Activated CD4-positive, CD25-positive, alpha-beta regulatory T cell treated with anti-CD3 and anti-CD28 coated beads, Interleukin-2, amount 50 U/mL, for 24 hours (primary cell): ENCODE measurements around the gene SLC9A3.
A peak's percentile ranks its signal among the peaks of the same experiment; 100 is the strongest.
"Not testable (repeated sequence)": the region's sequence is repeated elsewhere in the genome, so short reads cannot be mapped to it uniquely, and the experiment has no call there.

Source experiments
- ATAC-seq, 2 donors: fragments of 150-1000 bp; cut with Tn5 transposase; one replicate each; pipeline ENCODE4 v1.10.0; 2021; ENCODE audit warnings: mild to moderate bottlenecking in 1 of 2, moderate library complexity in 1 of 2

SLC9A3 gene

DNA sequence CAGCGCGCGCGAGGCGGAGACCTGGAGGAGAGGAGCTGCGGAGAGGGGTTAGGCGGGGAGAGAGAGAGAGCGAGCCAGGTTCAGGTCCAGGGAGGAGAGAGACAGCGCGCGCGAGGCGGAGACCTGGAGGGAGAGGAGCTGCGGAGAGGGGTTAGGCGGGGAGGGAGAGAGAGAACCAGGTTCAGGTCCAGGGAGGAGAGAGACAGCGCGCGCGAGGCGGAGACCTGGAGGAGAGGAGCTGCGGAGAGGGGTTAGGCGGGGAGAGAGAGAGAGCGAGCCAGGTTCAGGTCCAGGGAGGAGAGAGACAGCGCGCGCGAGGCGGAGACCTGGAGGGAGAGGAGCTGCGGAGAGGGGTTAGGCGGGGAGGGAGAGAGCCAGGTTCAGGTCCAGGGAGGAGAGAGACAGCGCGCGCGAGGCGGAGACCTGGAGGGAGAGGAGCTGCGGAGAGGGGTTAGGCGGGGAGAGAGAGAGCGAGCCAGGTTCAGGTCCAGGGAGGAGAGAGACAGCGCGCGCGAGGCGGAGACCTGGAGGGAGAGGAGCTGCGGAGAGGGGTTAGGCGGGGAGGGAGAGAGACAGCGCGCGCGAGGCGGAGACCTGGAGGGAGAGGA is 49.9 kb downstream of the SLC9A3 start:
- not testable (repeated sequence) for ATAC-seq

DNA sequence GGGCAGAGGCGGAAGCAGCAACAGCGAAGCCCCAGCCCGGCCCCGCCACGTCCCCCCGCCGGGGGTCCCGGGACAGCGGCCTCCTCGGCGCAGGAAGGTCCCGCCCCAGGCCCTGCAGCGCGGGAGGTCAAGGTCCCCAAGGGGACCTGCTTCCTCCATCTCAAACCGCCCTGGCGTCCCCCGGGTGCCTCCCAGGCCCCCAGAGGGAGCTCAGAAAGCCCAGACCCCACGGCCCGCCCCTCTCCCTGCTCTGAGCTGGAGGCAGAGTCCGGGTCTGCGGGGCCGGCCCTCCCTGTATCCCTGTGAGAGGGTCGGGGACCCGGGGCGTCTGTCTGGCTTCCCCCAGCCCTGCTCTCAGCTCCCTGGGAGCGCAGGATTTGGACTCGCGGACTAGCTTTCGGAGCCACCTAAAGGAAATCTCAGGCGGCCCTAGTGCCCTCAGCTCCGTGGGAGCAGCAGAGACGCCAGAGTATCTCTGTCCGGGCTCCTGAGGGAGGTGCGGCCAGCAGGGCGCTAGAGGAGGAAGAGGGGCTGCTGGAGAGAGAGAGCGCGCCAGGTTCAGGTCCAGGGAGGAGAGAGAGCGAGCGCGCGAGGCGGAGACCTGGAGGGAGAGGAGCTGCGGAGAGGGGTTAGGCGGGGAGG is 50.6 kb downstream of the SLC9A3 start:
- ATAC-seq, result peak in 1 of 2 donors; percentile 12

DNA sequence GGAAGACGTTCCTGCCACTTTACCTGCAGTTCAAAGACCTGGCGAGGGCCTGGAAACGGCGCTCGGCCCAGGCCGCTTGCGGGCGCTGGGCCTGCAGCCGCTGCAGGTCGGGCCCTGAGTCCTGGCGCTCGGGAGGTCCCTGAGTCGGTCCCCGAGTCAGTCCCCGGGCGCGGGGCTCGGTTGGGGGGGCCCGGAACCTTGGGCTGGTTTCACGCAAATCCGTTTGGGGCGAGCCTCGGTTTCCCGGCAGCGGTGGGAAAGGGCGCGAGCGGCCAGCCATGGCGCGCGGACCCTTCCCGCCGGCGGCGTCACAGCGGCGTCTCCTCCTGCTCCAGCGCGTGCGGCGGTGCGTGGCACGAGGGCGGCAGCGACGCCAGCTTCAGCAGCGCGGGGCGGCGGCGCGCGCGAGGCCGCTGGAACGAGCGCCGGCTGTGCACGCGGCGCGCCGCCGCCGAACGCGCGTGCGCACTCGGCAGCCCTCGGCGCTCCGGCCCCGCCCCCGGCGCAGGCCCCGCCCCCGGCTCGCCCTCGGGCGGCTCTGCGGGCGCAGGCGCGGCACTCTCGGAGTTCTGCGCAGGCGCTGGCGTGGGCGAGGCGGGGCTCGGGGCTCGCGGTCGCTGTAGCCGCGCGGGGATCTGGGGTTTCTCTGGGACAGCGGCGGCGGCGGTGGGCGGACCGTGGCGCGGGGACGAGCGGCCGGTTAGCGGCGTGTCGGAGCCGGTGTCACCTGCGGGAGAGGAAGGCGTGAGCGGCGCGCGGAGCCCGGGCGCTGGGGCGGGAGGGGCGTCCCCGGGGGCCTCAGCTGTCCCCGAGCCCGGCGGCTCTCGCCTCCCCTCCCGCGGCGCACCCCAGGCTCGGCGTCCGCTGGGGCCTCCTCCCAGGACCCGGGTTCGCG is 51.3 kb downstream of the SLC9A3 start:
- ATAC-seq, result peak; percentile 83 to 85

DNA sequence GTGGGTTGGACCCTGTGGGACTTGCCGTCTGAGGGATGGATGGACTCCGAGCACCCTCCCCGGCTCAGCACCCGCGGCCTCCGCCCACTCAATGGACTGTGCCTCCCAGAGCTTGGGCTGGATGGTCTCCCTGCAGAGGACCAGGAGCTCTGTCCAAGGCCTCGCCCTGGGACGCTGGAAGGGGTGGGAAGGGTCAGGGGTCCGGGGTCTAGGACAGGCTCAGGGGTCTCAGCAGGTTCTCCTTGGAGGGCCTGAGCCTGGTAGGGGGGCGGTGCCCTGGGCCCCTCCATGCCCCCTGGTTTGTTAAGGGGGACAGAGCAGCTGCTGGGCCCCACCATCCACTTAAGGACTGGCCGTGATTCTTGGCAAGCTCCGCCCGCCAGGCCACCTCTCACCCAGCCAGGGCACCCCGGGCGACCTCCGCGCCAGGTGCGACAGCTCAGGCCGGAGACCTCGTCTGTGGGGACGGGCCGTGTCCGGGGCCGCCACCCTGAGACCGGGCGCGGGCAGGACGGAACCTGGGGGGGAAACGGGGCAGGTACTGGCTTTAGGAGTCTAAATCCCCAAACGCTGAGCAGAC is 52.1 kb downstream of the SLC9A3 start:
- ATAC-seq, result peak; percentile 4 to 5

DNA sequence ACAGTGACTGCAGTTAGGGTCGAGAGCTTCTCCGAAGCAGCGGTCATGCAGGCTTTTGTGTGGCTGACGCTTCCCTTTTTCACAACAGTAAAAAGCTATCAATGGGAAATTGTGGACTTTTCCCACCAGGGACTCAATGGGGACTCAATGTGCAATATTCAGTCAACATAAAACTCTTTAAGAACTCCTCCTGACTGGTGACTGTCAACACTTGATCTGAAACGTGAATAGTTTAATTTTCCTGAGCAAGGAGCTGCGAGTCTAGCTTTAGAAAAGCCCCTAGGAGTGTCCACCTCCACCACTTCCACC is 52.5 kb downstream of the SLC9A3 start:
- no peak for ATAC-seq

DNA sequence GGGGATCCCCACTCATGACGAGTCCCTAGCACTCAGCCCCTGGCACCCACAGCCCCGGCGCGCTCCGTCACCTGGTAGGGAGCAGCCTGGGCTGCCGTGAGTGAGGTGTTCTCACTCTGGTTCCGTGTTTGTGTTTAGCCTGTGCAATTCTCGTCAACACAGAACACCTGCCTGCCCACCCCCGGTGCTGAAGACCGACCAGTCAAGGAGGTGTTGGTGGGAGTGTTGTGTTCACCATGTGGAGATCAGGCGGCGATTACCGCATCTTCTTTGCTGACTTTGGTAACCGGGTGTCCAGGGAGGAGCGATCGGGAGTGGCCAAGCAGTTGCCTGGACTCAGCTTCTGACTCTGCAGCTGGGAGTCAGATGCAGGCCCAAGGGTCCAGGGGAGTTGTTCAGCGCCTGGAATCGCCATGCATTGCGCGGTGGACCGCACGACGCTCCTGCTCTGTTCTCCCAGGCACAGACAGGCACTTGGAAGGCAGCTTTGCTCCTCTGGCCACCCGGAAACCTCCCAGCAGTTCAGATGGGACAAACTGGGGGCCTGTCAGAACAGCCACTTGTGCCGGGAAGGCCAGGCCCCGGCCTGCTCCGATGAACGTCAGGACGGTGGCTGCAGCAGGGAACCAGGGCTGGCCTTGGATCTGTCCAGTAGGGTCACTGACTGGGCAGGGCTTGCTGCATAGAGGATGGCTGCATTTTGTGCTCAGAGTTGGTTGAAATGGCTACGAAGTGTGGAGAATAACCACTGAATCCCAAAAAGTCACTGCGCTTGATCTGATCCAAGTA is 53.1 kb downstream of the SLC9A3 start:
- no peak for ATAC-seq

DNA sequence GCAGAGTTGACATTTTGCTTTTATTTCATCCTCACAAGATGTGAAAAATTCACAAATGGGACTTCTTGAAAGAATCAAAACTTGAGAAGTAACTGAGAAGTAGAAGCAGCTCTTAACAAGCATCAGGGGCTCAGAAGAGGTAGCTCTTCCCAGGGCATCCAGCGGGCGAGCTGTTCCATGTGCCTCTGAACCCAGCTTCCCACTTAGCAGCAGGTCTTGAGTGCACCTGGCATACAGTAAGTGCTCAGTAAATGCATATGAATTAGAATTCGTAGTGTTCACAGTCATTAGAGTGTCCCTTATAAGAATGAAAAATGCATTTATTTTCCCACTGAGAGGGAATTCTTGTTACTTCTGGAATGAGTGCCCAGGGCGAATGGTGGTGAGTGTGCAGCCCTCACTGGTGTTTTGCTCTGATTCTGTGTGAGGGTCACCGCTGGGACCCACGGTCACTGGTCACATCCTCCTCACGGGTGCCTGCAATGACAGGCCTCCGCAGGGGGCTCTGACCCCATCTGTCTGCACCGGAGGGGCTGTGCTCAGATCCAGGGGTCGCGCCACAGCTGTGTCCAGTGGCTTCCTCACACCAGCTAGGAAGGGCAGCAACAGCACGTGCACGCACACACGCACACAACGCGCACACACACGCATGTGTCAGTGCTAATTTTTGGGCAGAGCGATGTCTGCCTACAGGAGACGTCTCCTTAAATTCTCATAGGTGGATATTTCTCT is 54.3 kb downstream of the SLC9A3 start:
- no peak for ATAC-seq

DNA sequence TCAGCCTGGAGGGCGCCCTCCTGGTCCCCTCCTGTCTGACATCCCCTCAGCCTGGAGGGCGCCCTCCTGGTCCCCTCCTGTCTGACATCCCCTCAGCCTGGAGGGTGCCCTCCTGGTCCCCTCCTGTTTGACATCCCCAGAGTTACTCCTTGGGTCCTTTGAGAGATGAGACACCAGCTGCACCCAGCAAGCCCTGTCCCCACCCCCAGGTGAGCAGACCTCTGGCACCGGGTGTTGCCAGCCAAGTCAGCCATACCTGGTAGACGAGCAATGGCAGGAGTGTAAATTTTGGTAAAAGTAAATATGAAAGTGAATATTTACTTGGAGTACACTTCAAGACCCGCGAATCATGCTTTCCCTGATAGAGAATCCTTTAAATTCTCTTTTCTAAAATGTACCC is 55.8 kb downstream of the SLC9A3 start:
- no peak for ATAC-seq

DNA sequence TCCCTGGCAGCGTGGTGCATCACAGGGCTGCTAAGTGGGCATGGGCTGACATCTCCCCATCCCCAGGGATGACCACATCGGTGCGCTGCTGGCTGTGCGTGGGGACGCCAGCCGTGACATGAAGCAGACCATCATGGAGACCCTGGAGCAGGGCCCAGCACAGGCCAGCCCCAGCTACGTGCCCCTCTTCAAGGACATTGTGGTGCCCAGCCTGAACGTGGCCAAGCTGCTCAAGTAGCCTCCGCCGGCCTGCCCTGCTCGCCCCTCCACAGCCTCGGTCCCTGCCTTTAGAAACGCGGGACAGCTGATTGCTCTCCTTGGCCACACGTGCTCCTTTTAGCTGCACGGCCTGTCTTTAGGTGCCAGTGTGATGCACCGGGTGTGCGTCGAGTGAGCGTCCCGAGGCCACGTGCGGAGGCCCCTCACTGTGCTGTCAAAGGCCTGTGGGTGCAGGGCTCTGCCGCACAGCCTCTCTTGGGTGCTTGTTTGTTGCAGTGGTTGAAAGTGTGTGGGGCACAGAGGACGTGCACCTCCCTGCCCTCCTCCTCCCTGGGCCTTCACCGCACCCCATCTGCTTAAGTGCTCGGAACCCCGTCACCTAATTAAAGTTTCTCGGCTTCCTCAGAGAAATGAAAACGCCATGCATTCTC is 57.5 kb downstream of the SLC9A3 start:
- no peak for ATAC-seq

DNA sequence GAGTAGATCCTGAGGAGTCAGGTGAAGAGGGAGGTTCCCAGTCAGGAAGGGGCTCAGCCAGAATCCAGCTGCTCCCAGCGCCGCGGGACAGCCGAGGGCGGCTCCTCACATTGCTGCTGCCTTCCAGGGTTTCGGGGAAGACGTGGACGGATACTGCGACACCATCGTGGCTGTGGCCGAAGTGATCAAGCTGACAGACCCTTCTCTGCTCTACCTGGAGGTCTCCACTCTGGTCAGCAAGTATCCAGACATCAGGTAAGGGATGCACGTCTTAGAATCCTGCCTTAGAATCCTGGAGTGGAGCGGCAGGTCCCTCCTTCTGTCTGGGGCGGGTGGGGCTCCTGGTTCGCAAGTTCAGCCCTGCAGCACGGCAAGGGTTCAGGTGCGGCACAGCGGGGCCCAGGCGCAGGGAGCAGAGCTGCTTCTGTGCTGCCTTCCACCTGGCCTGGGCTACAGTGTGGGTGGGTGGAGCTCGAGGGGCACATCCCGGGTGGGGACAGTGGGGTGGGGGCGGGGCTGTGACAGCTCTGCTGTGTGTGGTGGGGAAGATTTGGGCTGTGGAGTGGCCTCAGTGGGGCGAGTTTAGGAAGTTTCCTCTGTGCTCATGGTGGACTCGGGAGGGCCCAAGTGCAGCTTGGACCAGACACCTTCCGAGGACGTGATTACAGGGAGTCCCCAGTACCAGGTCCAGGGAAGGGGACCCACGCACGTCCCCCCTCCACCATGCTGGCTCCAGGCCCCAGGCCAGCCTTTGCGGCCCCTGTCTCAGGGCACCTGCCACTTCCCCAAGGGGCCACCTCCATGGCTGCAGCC is 58.5 kb downstream of the SLC9A3 start:
- ATAC-seq, result no peak

DNA sequence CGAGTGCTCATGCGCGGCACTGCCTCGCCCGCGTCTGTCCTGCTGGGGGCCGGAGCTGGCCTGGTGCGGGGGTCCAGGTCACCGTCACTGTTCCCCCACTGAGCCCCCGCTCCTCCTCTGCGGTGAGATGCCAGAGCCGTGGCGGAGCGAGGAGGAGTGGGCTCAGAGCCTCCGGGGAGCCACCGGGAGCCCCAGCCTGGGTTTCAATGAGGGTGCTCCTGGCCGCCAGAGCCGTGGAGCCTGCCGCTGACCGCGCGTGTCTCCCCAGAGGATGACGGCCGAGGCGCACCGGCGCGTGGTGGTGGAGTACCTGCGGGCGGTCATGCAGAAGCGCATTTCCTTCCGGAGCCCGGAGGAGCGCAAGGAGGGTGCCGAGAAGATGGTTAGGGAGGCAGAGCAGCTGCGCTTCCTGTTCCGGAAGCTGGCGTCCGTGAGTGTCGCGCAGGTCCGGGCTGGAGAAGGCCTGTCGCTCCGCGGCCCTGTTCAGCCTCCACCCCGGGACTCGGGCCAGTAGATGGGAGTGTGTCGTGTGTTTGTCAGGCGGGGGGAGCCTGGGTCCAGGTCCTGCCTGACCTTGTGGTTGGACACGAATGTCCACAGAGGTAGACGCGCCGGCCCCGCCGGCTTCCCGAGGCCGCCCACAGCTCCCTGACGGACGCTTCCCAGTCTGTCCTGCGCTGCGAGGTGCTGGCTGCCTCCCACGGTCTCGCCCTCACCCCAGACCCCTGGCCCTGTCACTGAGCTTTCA is 59.2 kb downstream of the SLC9A3 start:
- ATAC-seq, result no peak

DNA sequence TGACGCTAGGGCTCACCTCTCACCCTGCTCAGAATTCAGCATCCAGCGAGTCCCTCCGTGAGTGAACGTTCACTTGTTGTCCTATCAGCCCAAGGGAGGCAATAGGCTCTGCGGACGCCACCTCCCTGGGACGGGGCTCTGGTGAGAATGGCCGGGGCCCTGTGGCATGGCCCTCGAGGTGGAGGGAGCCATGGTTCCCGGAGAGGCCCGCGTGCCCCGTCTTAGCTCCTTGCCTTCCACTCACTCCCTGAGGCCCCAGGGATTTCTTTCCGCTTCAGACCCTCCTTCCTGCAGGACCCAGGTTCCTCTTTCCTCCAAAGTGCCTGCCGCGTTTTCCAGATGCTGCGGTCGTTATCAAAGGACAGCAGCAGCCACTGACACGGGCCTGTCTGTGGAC is 59.8 kb downstream of the SLC9A3 start:
- no peak for ATAC-seq

DNA sequence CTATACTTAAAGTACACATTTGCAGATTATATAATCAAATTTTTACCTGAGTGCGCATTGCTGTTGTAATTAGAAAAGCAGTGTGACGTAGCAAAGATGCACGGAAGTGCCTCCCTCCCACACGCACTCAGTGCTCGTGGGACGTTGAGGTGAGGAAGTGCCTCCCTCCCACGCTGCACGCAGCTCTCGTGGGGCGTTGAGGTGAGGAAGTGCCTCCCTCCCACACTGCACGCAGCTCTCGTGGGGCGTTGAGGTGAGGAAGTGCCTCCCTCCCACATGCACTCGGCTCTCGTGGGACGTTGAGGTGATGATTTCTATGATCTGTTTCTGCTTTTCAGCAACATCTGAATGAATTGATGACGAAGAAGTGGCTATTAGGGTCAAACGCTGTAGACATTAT is 60.3 kb downstream of the SLC9A3 start:
- peak; percentile 62 to 65 for ATAC-seq

DNA sequence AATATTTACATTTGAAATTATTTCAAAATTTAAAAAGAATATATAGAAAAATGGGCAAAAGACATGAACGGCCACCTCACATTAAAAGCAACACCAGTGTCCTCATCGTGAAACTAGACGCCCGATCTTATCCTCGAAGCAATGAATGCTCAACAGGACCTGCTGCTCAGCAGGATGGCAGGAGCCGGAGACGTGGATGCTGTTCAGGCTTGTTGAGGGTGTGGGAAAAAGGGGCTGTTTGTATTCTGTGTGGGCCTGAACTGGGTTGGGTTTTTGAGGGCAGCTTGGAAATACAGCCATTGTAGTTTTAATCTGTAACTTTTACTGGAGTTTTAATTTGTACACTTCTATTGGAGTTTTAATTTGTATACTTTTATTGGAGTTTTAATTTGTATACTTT is 60.9 kb downstream of the SLC9A3 start:
- no peak for ATAC-seq

DNA sequence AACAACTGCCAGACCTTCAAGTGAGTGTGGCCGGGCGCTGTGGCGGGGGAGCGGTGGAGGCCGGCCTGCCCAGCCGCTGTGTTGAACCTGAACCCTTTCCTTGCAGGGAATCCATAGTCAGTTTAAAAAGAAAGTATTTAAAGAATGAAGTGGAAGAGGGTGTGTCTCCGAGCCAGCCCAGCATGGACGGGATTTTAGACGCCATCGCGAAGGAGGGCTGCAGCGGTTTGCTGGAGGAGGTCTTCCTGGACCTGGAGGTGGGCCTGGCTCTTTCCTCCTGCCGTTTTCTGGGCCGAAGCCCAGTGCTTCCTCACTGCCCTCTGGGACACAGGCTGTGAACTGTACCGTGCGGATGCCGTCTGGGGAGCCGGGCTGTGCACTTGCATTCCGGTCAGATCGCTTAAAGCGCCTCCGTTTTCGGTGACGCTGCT is 62.2 kb downstream of the SLC9A3 start:
- no peak for ATAC-seq

DNA sequence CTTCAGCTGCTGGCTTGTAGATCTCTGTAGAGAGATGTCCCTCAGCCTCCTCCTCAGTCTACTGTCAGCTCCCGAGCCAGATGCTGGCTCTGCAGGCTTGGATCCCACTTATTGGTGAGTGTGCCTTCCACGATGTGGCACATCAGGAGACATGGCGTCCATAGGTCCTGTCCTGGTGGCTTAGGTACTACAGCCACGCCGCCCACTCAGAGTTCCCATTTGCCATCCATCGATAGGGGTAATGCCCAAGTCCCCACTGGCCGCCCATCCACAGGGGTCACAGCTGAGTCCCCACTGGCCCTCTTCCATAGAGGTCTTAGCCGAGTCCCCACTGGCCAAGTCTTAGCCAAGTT is 64.0 kb downstream of the SLC9A3 start:
- ATAC-seq, result no peak

DNA sequence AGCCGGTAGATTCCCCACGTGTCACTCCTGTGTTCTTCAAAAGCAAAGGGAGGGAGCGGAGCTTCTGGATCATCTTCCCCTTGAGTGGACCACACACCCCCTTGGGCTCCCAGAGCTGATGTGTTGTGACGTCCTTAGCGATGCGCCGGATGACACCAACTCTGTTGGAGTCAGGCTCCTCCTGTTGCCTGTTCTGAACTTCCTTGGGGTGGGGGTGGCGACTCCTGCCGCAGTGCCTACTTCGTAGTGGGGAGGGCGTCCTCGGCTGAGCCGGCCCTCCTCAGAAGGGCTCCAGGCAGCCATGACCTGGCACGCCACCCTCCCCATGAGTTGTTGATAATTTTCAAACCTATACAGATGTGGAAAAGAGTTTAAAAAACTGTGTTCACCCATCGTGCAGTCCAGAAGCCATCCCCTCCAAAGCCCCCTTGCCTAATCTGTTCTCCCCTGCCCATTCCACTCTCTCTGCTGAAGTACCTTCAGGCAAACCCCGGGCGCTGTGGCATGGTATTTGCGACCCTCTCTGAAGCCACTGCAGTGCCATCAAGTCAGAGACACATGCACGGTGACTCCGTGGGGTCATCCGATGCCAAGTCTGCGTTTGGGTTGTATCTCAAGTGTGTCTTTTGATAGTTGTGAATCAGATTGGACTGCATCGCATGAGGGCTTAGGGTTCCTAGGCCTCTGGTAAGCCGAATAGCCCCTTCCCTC is 64.5 kb downstream of the SLC9A3 start:
- ATAC-seq, result no peak

DNA sequence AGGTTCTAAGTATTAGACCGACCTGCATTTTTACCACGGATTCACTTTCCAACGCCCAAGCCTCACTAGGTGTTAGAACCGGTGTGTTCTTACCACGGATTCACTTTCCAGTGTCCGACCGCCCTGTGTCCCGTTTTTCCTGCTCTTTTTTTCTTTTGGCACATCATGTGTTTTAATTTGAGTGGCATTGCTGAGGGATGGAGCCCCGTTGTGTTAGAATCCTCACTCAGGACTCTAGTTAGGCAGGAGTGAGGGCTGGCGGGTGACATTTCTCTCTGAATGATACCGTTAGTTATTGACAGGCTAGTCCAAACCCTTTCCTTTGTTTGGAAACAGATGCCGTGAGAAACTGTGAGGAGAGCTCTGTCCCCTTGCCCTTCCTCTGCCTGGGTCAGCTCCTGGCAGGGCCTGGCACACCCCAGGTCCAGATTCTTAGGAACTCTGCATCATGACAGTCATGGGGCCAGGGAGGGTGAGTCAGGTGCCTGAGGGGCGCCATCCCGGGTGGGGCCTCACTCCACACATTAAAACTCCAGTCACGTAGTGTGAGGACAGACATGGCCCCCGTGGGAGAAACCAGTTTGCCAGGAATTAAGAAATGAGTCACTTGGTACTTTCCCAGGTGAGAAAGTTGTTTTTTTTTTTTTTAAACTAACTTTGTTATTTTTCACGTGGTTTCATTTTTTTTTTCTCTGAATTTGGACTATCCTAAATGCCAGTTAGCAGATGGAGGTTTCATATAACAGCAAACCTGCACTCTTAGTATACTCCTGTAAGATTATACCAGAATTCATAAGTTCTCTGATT is 65.5 kb downstream of the SLC9A3 start:
- ATAC-seq, result peak; percentile 93 to 94
